ENCODE data around the gene DNAL1.
"Not testable (repeated sequence)": the region's sequence is repeated elsewhere in the genome, so short reads cannot be mapped to it uniquely, and the experiment has no call there.

The DNAL1 gene

DNA sequence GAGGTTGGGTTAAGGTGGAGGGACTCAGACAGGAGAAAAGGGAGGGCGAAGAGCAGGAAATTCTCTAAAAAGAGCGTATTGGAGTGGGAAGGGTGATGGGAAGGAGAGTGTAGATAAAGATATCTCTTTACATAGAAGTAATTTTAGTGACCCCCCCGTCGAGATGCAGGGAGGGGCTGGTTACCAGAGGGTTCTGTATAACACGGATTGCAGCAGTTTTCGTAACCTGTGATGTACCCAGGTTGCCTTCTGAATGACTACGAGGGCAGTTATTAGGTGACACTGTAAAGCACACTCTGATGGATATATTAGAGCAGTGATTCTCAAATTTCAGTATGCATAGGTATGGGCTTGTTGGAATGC is 443 bp downstream of the DNAL1 start:
- DNase-seq = no peak

GRCh38 chr14:73651005-73651404 is 6.2 kb downstream of the DNAL1 start:
- DNase-seq = no peak

GRCh38 chr14:73655851-73656250 is 11.1 kb downstream of the DNAL1 start:
- no peak for DNase-seq

GRCh38 chr14:73659202-73659601 is 14.4 kb downstream of the DNAL1 start:
- not testable (repeated sequence) for DNase-seq

GRCh38 chr14:73660511-73660910 is 15.7 kb downstream of the DNAL1 start:
- no peak for DNase-seq

GRCh38 chr14:73661872-73662271 is 17.1 kb downstream of the DNAL1 start:
- no peak for DNase-seq

- DNase-seq = no peak
Measured at GRCh38 chr14:73662487-73662943, 17.7 kb downstream of the DNAL1 start.

- DNase-seq = no peak
Measured at GRCh38 chr14:73663548-73664212, 18.9 kb downstream of the DNAL1 start.

GRCh38 chr14:73665130-73665529 is 20.3 kb downstream of the DNAL1 start:
- no peak for DNase-seq

GRCh38 chr14:73666583-73666982 is 21.8 kb downstream of the DNAL1 start:
- no peak for DNase-seq

- no peak for DNase-seq
Measured at GRCh38 chr14:73667854-73668253, 23.1 kb downstream of the DNAL1 start.

DNA sequence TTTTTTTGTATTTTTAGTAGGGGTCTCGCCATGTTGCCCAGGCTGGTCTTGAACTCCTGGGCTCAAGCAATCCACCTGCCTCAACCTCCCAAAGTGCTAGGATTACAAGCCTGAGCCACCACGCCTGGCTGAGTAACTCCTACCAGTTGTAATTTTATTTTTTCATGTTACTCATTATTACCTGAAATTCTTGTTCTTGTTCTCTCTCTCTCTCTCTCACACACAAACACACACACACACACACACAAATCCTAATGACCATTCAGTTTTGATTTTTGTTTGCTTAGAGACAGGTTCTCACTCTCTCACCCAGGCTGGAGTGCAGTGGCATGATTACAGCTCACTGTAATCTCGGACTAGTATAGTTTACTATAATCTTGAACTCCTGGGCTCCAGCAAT is 30.2 kb downstream of the DNAL1 start:
- no peak for DNase-seq

- no peak for DNase-seq
Measured at GRCh38 chr14:73678698-73679097, 33.9 kb downstream of the DNAL1 start.

DNA sequence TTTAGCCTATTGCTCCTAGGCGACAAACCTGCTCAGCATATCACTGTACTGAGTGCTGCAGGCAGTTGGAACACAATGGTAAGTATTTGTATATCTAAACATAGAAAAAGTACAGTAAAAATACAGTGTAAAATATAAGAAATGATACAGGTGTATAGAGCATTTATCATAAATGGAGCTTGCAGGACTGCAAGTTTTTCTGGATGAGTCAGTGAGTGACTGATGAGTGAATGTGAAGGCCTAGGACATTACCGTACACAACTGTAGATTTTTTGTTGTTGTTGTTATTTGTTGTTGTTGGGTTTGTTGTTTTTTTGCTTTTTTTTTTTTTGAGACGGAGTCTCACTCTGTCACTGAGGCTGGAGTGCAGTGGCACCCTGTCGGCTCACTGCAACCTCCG is 36.0 kb downstream of the DNAL1 start:
- DNase-seq = no peak

GRCh38 chr14:73684627-73685026 is 39.8 kb downstream of the DNAL1 start:
- no peak for DNase-seq

- DNase-seq = no peak
Measured at GRCh38 chr14:73685328-73685727, 40.5 kb downstream of the DNAL1 start.

DNA sequence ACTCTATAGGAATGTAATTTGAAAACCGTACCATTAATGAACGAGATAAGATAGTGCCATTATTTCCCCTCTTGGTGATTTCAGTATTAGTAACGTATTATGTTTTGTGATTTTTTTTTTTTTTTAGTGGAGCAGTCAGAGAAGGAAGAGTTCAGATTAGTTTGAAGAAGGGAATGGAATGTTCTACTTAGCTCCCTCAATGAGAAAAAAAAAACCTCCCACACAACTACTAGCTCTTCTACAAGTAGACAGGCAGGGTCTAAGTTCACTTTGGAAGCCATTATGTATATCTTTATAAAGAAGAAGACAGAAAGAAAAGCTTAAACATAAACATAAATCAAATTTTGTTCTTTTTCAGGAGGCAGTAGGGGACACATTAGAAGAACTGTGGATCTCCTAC is 42.1 kb downstream of the DNAL1 start:
- no peak for DNase-seq

GRCh38 chr14:73694083-73694482 is 49.3 kb downstream of the DNAL1 start:
- DNase-seq = no peak

DNA sequence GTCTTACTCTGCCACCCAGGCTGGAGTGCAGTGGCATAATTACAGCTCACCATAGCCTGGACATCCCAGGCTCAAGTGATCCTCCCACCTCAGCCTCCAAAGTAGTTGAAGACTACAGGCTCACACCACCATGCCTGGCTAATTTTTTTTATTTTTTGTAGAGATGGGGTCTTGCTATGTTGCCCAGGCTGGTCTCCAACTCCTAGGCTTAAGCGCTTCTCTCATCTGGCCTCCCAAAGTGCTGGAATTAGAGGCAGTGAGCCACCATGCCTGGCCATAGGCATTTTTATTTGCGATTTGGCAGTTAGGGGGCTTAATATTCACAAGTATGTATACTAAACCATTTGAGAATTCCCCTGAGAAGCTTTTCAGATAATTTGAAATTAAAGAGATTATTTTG is 50.3 kb downstream of the DNAL1 start:
- no peak for DNase-seq

DNA sequence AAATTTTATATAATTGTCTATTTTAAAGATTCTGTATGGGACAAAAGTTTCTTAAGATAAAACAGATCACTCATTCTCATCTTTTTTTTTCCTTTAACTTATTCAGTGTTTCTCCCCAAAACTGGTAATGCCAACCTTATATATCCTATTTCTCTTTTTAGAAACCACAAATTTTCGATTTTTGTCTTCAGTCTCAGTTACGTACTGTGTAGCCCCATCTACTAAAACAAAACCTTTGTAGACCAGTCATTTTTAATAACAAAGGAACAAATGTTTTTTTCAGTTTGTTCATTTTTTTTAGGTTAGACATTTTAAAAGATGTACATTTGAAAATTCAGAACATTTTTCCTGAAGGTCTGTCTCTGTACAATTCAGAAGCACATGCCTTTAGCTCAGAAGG is 51.2 kb downstream of the DNAL1 start:
- DNase-seq = no peak

- DNase-seq = no peak
Measured at GRCh38 chr14:73696466-73697400, 51.9 kb downstream of the DNAL1 start.

GRCh38 chr14:73700325-73700724 is 55.5 kb downstream of the DNAL1 start:
- no peak for DNase-seq

- DNase-seq = not testable (repeated sequence)
Measured at GRCh38 chr14:73708076-73708475, 63.3 kb downstream of the DNAL1 start.

- DNase-seq = no peak
Measured at GRCh38 chr14:73709904-73710469, 65.2 kb downstream of the DNAL1 start.
